Activated CD8-positive, alpha-beta memory T cell treated with anti-CD3 and anti-CD28 coated beads for 4 hours (primary cell): ENCODE results near the gene ZDHHC16.

Source experiments
- DNase-seq, 2 donors: peaks; one replicate each; pipeline ENCODE4 v3.0.0-alpha.2; 2020; ENCODE audit warnings: low read depth in 2 of 2

The ZDHHC16 gene

DNA sequence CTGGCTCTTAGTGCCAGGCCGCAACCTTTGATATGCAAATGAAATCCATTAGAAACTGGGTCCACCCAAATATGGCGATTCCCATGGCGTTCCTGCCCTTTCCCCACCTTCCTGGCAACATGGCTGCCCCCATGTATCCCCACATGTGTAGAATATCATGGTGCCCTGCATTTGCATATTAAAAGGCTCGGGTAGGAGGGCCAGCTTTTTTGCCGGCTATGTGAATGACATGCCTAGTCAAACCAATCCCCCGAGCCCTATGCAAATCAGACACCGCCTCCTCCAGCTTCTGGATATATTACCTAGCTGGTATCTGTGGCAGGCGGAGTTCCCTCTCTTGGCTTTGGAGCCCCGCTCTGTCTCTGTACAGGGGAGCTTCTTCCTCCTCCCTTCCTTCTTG, 34.0 kb downstream of the ZDHHC16 start:
- no peak for DNase-seq

DNA sequence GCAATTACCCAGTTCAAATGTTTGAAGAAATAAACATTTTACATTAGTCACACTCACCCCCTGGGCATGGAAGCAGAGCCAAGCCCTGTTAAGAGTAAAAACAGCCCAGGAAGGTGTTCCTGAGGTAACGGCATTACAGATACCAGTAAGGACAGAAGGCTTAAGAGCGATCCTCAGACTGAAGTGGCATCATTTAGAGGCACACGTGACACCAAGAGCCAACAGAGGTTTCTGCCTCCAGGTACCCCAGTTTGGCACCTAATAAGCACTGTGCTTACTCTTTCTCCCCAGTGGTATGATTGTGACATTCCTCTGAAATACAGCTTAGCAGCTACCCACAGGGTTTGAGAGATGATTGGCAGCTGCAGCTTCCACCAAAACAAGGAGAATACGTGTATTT, 35.1 kb downstream of the ZDHHC16 start:
- no peak for DNase-seq

DNA sequence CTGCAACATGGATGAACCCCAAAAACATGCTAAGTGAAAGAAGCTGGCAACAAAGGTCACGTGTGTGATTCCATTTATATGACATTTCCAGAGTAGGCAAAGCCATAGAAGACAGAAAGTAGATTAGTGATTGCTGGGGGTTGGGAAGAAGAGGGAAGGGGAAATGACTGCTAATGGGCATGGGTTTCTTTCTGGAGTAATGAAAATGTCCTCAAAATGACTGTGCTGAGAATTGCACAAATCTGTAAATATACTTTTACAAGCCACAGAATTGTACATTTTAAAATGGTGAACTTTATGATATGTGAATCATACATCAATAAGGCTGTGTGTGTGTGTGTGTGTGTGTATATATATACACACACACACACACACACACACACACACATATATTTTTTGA, 36.4 kb downstream of the ZDHHC16 start:
- no peak for DNase-seq

DNA sequence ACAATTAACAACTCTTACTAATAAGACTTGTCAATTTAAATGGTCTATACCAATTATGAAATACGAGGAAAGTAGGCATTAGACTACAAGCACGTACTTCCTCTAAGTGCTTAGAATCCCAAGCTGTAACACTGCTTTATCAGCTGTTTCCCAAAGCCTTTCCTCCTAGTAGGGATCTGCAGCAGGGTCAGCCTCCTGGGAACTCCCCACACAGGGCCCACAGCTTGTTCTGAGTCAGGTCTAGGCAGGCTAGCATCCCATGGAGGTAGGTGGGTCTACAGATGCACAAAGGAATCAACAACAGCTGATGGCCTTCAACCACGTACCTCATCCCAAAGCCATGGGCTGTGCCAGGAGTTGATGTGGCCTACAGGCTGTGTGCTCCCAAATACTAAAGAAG, 37.5 kb downstream of the ZDHHC16 start:
- DNase-seq: no peak

DNA sequence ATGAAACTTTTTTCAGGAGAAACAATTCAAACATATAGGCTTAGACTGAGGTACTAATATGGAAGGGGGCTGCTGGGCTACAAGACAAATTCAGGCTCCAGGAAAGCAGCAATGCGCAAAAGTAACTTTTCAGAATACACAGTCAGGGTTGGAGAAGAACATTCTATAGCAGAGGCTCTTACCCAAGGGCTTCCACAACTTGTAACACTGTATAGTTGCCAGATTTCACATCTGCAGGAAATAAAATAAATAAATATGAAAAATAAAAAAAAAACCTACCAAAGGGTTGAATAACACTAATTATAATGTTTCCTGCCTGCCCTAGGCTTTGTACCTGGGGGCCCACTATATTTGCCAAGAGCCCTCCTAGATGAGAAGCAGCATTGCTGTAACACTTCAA, 37.9 kb downstream of the ZDHHC16 start:
- DNase-seq: no peak

DNA sequence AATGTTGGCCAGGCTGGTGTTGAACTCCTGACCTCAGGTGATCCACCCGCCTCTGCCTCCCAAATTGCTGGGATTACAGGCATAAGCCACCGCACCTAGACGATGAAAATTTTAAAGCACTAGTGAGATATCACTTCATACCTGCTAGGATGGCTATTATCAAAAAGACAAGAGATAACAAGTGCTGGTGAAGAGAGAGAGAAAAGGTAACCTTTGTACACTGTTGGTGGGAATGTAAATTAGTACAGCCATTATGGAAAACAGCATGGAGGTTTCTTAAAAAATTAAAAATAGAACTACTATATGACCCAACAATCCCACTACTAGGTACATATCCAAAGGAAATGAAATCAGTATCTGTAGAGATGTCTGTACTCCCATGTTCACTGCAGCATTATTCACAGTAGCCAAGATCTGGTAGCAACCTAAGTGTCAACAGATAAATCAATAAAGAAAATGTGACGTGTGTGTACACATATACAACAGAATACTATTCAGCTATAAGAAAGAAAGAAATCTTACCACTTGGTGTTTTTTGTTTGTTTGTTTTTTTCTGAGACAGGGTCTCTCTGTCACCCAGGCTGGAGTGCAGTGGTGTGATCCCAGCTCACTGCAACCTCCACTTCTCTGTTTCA, 39.8 kb downstream of the ZDHHC16 start:
- DNase-seq: no peak

DNA sequence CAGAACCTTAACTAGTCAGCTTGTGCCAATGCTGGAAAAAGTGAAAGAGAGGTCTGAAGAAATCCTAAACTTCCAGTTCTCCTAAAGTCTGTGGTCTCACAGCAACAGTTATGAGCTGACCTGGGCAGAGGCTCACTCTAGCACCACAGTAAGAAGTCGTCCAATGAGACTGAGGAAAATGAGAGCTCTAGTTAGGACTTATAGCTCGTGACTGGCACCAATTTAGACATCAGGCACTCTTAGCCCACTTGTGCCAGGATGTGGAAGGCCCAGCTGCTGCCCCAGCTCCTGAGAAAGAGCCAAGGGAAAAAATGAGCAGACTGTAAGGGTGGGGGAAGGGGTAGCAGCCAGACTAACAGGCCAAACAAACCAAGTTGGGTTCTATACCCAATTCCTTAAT, 44.6 kb downstream of the ZDHHC16 start:
- DNase-seq: no peak

DNA sequence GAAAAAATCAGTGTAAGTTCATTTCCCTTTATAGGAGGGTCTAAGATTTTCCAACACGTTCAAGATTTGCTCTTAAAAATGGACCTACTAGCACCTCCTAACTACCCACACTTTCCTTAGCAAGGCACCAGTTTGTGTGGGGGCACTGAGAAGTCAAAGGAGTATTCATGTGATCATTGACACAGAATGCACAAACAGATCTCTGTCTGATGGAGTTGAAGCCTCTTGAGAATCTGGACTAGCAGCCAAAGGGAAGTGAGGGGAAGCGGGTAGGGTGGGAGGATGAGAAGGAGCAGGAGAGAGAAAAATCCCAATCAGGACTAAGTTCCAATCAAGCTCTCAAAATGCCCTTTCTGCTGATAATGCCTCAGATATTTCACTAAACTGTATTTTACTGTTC, 48.2 kb downstream of the ZDHHC16 start:
- no peak for DNase-seq

DNA sequence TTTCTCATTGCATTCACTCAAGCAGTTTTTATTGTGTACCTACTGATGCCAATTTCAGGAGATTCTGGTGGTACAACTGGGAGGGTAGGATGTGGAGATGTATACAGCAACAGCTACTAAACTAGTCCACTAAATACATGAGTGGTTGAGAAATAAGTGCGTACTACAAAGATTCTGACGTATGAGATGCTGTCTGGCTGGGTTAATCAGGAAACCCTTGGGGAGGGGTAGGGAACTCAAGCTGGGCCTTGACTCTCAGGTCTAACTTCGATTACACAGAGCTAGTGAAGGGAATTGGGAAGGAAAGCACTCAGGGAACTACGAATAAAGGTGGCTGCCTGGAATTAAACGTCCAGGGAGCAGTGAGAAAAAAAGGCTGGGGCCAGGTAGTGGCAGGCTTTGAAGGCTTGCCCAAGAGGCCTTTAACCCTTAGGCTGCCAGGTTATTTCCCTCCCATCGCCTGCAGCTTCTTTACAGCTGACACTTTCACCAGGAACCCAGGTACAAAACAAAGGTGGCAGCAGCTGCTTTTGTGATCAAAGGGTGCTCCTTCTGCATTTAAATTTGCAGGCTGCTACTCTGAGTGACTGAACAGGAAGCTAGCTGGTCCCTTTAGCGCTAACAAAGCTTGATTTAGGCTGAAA, 49.0 kb downstream of the ZDHHC16 start:
- no peak for DNase-seq

DNA sequence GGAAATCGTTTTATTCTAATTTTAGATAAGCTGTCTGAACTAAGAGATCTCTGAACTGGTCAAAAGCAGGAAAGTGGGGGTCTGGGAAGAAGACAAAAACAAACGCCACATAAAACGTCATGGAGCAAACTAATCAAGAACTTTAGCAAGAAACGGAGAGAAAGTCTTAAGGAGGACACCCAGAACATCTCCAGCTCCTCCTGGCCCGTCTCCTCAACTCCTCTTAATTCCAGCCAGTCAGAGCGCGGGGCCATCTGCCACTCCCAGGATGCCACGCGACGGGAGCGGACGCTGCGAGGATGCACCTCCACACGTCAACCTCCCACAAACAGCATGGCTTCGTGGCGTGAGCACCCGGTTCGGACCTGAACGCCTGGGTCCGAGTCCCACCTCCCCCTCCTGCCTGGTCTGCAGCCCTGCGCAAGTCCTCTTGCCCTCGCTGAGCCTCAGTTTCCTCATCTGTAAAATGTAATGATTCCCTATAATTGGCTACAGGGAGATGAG, 51.6 kb downstream of the ZDHHC16 start:
- DNase-seq: peak; percentile 33 to 53

DNA sequence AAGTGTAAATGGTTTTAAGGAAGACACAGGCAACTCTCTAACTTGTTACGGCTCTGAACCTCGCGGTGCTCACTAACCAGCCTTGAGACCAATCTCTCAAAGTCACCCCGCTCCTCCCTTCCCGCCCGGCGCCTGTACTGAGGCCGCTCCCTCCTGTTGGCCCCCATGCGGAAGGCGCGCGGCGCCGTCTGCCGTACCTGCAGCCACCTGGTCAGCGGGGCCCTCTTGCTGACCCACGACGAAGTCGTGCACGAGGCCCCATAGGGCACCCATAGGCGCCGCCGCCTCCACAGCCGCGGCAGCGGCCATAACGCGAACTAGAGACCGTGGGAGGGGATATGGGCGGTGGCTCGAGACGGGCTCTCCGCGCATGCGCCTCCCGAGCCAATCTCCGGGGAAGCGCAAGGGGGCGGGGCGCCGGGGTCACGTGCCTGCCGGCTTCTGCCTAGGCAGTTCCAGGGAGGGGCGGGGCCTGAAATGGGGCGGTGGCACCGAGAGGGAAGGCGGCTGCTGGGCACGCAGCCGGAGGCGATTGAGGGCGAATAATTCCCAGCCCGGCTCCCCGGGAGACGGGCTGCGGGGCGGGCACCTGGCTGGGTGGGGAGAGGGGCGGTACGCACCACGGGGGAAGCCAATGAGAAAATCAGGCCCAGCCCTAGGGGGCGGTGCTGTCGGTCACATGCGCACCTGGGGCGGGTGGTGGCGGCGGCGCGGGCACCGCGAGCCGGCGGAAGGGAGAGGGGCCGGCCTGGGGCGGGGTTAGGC, 52.3 kb downstream of the ZDHHC16 start, which contains the start of gene MMS19:
MMS19 (minus strand) TSS at position 347 of the 765 bp plus-strand sequence; CDS start at position 309, 38 bp downstream.
- peak; percentile 98 for DNase-seq

DNA sequence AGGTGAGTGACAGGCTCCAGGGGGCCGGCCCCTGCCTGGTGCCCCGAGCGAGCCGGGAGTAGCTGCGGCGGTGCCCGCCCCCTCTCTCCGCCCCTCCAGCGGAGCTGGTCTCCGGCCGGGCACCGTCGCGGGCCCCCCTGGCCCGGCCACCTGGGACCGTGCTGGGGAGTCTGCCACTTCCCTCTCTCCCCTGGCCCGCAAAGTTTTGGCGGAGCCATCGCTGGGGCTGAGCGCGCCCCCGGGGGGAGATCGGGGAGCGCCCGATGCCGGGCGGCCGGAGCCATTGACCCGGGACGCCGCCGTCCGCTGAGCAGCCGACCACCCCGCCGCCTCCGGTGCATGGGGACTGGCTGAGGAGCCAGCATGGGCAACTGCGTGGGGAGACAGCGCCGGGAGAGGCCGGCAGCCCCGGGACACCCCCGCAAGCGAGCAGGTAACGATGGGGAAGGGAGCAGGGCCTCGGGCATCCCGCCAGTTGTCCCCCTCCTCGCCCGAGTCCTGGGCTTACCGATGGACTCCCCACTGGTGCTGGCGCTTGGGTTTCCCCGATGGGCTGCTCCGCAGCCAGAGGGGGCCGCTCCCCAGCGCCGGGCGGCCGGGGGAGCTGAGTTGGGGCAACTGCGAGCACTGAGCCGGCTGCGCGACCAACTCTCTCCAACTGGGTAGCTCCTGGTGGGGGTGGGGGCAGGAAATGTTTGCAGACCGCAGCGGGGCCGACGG, 53.0 kb downstream of the ZDHHC16 start, which contains the start of gene UBTD1:
UBTD1 (plus strand) TSS at position 84 of the 720 bp plus-strand sequence; CDS start at position 364, 280 bp downstream.
- DNase-seq: peak in 1 of 2 donors; percentile 6

DNA sequence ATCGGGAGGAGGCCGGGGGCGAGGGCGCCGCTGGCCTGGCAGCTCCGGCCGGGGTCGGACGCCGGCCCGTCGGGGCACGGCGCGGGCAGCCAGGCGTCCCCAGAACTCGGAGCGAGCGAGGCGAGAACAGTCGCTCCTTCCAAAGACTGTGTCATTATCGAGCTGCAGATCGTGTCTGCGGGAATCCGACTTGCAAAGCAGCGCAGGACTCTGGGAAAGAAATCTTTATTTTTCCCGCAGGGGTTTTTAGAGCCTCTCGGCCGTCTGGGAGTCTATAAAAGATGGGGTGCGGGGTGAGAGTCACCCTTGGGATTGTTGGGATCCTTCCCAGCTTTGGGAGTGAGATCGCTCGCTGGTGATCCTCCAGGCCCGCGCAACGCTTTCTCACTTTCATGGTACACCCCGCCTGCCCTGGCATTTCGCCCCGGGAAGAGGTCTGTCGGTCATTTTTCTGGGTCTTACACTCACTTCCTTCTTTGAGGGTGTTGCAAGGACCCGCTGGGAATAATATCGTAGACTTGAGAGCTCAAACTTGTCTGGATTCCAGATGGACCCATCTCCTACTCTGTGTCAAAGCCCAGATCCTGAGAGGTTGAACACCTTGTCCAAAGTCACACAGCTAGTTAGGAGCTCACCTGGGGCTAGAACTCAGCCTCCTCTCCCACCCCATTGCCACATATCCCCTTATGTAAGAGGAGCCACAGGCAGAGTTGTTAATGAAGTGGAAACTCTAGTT, 53.8 kb downstream of the ZDHHC16 start:
- DNase-seq: no peak

DNA sequence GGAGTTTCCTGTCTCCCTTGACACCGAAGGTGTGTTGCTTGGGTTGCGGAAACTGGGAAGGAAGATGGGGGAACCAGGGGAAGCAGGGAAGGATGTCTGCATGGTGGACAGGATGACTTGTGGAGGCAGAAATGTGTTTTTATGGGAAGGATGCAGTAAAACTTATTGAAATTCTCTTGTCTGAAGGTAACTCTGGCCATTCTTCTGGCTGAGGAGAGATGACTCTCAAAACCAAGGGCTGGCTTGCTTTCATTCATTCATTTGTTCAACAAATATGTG, 54.3 kb downstream of the ZDHHC16 start:
- DNase-seq: no peak

DNA sequence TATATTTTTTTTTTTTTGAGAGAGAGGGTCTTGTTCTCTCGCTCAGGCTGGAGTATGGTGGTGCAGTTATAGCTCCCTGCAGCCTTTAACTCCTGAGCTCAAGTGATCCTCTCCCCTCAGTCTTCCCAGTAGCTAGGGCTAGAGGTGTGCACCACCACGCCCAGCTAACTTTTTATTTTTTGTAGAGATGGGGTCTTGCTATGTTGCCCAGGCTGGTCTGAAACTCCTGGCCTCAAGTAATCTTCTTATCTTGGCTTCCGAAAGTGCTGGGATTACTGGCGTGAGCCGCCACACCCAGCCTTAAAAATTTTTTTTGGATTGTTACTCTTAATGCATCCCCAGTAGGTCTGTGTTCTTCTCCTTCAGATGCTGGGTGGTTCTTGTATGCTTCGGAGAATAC, 56.9 kb downstream of the ZDHHC16 start:
- DNase-seq: no peak

DNA sequence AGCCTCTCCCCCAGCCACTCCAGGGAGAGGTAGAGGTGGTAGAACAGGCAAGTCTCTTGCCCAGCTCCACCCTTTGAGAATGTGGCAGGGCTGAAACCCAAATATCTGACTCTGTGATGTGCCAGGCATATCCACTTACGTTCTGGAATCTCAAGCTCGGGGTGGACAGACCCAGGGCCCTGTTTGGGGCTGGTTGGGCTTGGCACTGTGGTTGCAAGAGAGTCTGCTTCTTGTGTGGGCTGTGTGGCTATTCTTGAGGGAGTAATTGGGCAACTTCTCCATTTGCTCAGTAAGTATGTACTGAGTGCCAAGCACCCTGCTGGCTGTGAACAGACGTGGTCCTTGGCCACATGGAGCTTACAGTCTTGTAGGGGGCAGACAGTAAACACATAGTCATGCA, 57.4 kb downstream of the ZDHHC16 start:
- no peak for DNase-seq

DNA sequence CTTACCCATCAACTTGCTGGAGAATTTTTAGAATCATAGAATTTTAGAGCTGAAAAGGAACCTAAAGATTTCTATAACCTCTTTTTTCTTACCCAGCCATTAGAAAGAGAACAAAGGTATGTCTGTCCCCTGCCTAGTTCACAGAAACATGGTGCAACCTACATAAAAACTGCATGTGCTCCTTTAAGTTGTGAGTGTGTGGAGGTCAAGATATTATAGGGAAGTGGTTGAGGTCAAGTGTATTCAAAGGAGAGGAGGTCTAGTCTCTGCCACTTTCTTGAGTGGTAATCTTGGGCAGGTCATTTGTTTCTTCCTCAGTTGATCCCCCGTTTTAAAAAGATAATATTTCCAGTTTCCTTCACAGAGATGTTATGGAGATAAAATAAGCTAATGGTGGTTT, 59.2 kb downstream of the ZDHHC16 start:
- no peak for DNase-seq

DNA sequence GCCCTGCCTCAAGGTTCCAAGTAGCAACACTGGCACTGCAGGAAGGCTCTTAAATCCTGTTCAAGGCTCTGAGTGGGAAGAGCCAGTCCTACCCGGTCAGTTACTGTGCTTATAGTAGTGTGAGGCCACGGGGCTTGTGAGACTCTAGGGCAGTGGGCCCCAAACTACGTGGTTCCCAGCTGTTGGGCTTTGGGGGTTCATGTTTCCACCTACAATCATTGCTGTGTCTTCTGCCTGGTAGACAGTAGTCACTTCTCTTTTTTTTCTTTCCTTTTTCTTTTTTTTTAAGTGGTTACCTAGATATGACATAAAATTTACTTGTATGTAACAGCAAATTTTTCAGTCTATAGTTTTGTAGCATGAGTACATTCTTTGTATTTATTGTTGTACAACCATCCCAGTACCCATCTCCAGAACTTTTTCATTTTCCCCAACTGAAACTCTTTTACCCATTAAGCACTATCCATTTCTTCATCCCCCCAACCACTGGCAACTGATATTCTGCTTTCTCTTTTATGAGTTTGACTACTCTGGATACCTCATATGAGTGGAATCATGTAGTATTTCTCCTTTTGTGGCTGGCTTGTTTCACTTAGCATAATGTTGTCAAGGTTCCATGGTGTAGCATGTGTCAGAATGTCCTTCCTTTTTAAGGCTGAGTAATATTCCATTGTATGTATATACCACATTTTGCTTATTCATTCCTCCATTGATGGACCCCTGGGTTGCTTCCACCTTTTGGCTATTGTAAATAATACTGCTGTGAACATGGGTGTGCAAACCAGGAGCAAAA, 60.4 kb downstream of the ZDHHC16 start:
- DNase-seq: no peak
